Measurements from ENCODE around the gene TAAR1. TPM values are rescaled to one million over a fixed set of nuclear protein-coding genes. Genes with fewer than 3 reads are reported as not detected.
"Not testable (repeated sequence)": the region's sequence is repeated elsewhere in the genome, so short reads cannot be mapped to it uniquely, and the experiment has no call there.

Gene TAAR1
- total RNA-seq, 1 experiment from 2014 or later, result not detected

GRCh38 chr6:132607544-132608233 lies 51.3 kb downstream of the TAAR1 start:
- no TSS peak for BruUV-seq (replicated peaks)
- H2AFZ ChIP-seq (ENCODE audit: low read length), result peak overlapping the region; percentile 15; the same call in 1 of the 2 replicates

DNA sequence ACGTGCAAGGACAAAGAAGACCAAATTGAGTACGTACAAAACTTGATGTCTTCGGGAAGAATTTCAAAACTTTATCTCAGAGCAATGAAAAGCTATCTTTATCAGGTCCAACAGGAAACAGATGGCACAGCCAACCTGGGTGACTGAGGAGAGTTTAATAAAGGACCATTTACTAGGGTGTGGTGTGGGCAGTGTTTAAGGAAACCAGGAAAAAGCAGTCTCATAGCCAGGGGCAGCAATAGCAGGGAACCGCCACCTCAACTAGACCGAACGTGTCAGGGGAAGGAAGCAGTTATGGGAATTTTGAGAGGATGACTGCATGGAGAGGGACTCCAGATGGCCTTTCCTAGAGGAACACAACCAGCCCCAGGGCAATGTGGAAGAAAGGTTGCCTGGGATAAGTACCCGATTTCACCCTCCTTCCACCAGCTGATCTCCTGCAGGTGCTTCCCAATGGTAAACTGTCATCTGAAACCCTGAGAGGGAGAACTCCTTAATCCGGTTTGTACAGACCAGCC lies 54.3 kb downstream of the TAAR1 start:
- no peaks in the 10 kb centered on the region for H3K36me3 ChIP-seq (ENCODE audit: low read depth, low read length)
- no peak overlapping the region for H2AFZ ChIP-seq (ENCODE audit: low read length)
- TF ChIP-seq EZH2phosphoT487 (IDR thresholded peaks at IDR 0.05; ENCODE audit: borderline replicate concordance, low read length) (no peak), EZH2 (IDR thresholded peaks at IDR 0.05; ENCODE audit: low read length, unreplicated experiment) (no peak), CTCF (conservative IDR thresholded peaks at IDR 0.05; ENCODE audit: low read depth, low read length) (no peak)
- H4K20me1 ChIP-seq (ENCODE audit: low read length), result no peaks in the 10 kb centered on the region
- no peak overlapping the region for H3K4me2 ChIP-seq (ENCODE audit: low read length)
- no peak for ATAC-seq
- peaks cover 9% of the 10 kb centered on the region for H3K4me1 ChIP-seq (ENCODE audit: insufficient read depth, low read length)
- ChIA-PET CTCF (no interaction called here), POLR2A (ENCODE audit: unreplicated experiment) (no interaction called here)
- DNase-seq, result no peak
- no peak overlapping the region for H3K27ac ChIP-seq (ENCODE audit: low read length)
- BruUV-seq (replicated peaks), result no TSS peak
- intact Hi-C loops (cut with micrococcal nuclease), result no loop called here
- no peak overlapping the region for H3K9ac ChIP-seq (ENCODE audit: low read length)
- H3K9me3 ChIP-seq (ENCODE audit: low read length), result no peaks in the 10 kb centered on the region
- no peaks in the 10 kb centered on the region for H3K9me2 ChIP-seq (replicated peaks; ENCODE audit: low read length)
- no peaks in the 10 kb centered on the region for H3K27me3 ChIP-seq (ENCODE audit: low read length)
- no peak overlapping the region for H3K4me3 ChIP-seq (ENCODE audit: low read length)
- no peaks in the 10 kb centered on the region for H3K79me2 ChIP-seq (ENCODE audit: low read length)
- no peaks in the 10 kb centered on the region for H3F3A ChIP-seq (ENCODE audit: low read length, unreplicated experiment)

More at GRCh38 chr6:132607544-132608233, 51.3 kb downstream of the TAAR1 start:
- Histone ChIP-seq H3K27me3 (ENCODE audit: low read length) (no peaks in the 10 kb centered on the region), H3K9ac (ENCODE audit: low read length) (no peak overlapping the region), H4K20me1 (ENCODE audit: low read length) (no peaks in the 10 kb centered on the region), H3K4me3 (ENCODE audit: low read length) (no peak overlapping the region), H3K27ac (ENCODE audit: low read length) (no peak overlapping the region), H3K36me3 (ENCODE audit: low read depth, low read length) (no peaks in the 10 kb centered on the region), H3F3A (ENCODE audit: low read length, unreplicated experiment) (no peaks in the 10 kb centered on the region), H3K9me2 (replicated peaks; ENCODE audit: low read length) (no peaks in the 10 kb centered on the region), H3K9me3 (ENCODE audit: low read length) (no peaks in the 10 kb centered on the region), H3K4me1 (ENCODE audit: insufficient read depth, low read length) (peaks cover 37% of the 10 kb centered on the region), H3K4me2 (ENCODE audit: low read length) (0 out of 2 replicates have a peak overlapping the region, but pooled peaks have one; percentile 8), H3K79me2 (ENCODE audit: low read length) (no peaks in the 10 kb centered on the region)
- intact Hi-C loops (cut with micrococcal nuclease), result no loop called here
- DNase-seq (peak; percentile 52), ATAC-seq (no peak)
- ChIA-PET CTCF (no interaction called here), POLR2A (ENCODE audit: unreplicated experiment) (no interaction called here)
- TF ChIP-seq CTCF (conservative IDR thresholded peaks at IDR 0.05; ENCODE audit: low read depth, low read length), result no peak
- no peak for TF ChIP-seq EZH2phosphoT487 (IDR thresholded peaks at IDR 0.05; ENCODE audit: borderline replicate concordance, low read length)
- no peak for TF ChIP-seq EZH2 (IDR thresholded peaks at IDR 0.05; ENCODE audit: low read length, unreplicated experiment)

DNA sequence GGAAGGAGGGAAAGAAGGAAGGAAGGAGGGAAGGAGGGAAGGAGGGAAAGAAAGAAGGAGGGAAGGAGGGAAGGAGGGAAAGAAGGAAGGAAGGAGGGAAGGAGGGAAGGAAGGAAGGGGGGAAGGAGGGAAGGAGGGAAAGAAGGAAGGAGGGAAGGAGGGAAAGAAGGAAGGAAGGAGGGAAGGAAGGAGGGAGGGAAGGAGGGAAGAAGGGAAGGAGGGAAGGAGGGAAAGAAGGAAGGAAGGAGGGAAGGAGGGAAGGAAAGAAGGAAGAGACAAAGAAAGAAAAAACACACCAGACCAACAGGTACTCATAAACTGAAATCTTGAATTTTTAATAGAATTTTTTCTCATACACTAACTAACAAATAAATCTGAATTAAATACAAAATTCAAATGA lies 58.1 kb downstream of the TAAR1 start:
- H3K36me3 ChIP-seq (ENCODE audit: low read depth, low read length); H3K4me1 ChIP-seq (ENCODE audit: insufficient read depth, low read length); H3K79me2 ChIP-seq (ENCODE audit: low read length); H2AFZ ChIP-seq (ENCODE audit: low read length); H3K9ac ChIP-seq (ENCODE audit: low read length); H3K9me2 ChIP-seq (replicated peaks; ENCODE audit: low read length); BruUV-seq (replicated peaks); CTCF ChIA-PET; H3K27me3 ChIP-seq (ENCODE audit: low read length); H4K20me1 ChIP-seq (ENCODE audit: low read length); ATAC-seq; DNase-seq; POLR2A ChIA-PET (ENCODE audit: unreplicated experiment); H3K9me3 ChIP-seq (ENCODE audit: low read length); H3F3A ChIP-seq (ENCODE audit: low read length, unreplicated experiment); H3K4me2 ChIP-seq (ENCODE audit: low read length); intact Hi-C loops (cut with micrococcal nuclease); H3K27ac ChIP-seq (ENCODE audit: low read length); H3K4me3 ChIP-seq (ENCODE audit: low read length): not testable (repeated sequence)

Data from PC-3 (cell line).